ES-I3 (cell line): Measurements from ENCODE around the gene QKI.
"Not testable (repeated sequence)": the region's sequence is repeated elsewhere in the genome, so short reads cannot be mapped to it uniquely, and the experiment has no call there.

Experiments
- H3K36me3 ChIP-seq: 2 replicates; pipeline ENCODE4 v1.6.1; 2013; ENCODE audit warnings: mild to moderate bottlenecking, low read length, control low read depth, moderate library complexity; ENCODE audit not compliant: insufficient read depth
- H3K4me1 ChIP-seq: 2 replicates; pipeline ENCODE4 v1.6.1; 2013; ENCODE audit warnings: mild to moderate bottlenecking, control low read depth, low read length; ENCODE audit not compliant: insufficient read depth
- H3K9ac ChIP-seq: 2 replicates; pipeline ENCODE4 v1.6.1; 2013; ENCODE audit warnings: low read depth, mild to moderate bottlenecking, low read length, moderate library complexity
- H3K9me3 ChIP-seq: 2 replicates; pipeline ENCODE4 v1.6.1; 2013; ENCODE audit warnings: mild to moderate bottlenecking, low read length, moderate library complexity; ENCODE audit not compliant: control insufficient read depth, insufficient read depth

The QKI gene

DNA sequence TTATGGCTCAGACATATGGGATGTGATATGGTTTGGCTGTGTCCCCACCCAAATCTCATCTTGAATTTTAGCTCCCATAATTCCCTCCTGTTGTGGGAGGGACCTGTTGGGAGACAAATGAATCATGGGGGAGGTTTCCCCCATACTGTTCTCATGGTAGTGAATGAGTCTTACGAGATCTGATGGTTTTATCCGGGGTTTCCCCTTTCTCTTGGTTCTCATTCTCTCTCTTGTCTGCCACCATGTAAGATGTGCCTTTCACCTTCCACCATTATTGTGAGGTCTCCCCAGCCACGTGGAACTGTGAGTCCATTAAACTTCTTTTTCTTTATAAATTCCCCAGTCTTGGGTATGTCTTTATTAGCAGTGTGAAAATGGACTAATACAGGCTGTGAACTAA is 31.1 kb upstream of the QKI start:
- not testable (repeated sequence) for H3K9me3 ChIP-seq, H3K9ac ChIP-seq, H3K4me1 ChIP-seq, H3K36me3 ChIP-seq

DNA sequence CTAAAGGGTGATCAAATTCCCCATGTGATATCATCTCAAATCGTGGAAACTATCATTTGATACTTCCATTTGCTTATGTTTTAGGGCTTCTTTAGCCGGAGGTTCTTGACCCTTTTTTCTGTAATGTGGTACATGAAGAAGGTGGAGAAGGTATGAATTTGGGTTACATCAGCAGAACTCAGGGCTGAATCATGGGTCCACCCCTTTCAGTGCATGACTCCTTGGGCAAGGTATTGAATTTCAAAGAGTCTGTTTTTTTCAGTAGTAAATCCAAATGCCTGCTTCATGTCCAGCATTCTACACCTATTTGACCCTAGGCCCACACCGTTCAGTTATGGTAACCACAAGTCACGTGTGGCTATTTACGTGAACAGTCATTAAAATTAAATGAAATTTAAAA is 30.6 kb upstream of the QKI start:
- Histone ChIP-seq H3K9me3 (no peaks in the 10 kb centered on the region), H3K9ac (no peak overlapping the region), H3K4me1 (peaks cover 7% of the 10 kb centered on the region; the same call in 1 of the 2 replicates), H3K36me3 (no peaks in the 10 kb centered on the region)

DNA sequence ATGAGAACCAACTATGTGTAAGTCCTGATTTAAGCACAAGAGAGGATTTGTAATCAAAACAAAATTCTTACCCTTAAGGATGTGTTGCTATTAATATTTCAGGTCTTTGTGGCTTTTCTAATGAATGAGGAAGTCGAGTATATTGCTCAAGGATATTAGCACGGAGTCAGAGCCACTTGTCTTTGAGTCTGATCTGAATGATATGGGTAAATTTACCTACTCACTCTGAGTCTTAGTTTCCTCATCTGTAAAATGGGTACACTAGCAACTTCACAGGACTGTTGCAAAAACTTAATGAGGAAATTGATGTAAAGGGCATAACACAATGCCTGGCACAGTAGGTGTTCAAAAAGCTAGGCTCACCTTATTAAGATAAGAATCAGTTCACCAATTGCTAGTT is 30.0 kb upstream of the QKI start:
- H3K4me1 ChIP-seq: peaks cover 7% of the 10 kb centered on the region; the same call in 1 of the 2 replicates

DNA sequence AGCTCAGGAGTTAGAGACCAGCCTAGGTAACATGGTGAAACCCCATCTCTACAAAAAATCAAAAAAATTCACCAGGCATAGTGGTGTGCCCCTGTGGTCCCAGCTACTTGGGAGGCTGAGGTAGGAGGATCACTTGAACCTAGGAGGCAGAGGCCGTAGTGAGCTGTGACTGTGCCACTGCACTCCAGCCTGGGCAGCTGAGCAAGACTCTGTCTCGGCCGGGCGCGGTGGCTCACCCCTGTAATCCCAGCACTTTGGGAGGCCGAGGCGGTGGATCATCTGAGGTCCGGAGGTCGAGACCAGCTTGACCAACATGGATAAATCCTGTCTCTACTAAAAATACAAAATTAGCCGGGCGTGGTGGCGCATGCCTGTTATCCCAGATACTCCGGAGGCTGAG is 29.0 kb upstream of the QKI start:
- H3K36me3 ChIP-seq, H3K9ac ChIP-seq, H3K9me3 ChIP-seq, H3K4me1 ChIP-seq: not testable (repeated sequence)

More for the DNA sequence above, 30.0 kb upstream of the QKI start:
- H3K9ac ChIP-seq: no peak overlapping the region
- H3K36me3 ChIP-seq: no peaks in the 10 kb centered on the region
- no peaks in the 10 kb centered on the region for H3K9me3 ChIP-seq

DNA sequence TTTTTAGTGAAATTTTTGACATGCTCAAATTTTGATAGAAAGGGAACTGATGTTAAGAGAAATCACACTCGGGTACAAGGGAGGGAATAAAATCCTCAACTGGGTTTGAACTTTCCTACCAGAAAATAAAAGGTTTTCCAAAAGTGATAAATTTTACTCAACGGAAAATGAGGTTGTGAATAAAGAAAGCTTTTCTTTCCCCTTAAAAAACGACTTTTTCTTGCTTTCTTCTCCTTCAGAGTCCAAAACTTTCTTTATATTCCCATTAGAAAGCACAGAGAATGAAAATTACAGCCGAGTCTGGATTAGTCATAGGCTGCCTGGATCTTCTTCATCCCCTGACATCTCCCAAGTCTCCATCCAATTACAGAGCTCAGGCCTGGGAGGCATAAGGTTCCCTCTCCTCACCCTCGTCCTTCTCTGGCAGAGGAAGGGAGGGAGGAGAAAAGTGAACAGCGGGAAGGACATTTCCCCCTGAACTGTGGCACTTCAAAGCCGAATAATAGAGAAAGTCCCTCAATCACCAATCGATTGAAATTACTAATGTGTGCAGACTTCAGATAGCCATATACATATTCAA is 28.1 kb upstream of the QKI start:
- Histone ChIP-seq H3K9me3 (no peaks in the 10 kb centered on the region), H3K4me1 (peaks cover 7% of the 10 kb centered on the region; the same call in 1 of the 2 replicates), H3K36me3 (no peaks in the 10 kb centered on the region), H3K9ac (no peak overlapping the region)

DNA sequence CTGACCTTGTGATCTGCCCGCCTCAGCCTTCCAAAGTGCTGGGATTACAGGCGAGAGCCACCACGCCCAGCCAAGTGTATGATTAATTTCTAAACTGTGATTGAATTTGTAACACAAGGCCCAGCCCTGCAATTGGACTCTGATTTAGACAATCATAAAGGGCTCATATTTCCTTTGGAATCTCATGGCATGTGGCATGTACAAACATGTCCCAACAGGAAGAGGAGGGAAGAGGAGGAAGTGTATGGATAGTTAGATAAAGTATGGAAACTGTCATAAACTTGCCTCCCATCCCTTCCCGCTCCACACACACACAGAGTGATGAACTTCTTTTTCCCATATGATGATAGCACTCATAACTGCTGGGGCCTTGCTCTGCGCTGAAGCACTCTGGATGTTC is 27.2 kb upstream of the QKI start:
- Histone ChIP-seq H3K9me3 (no peaks in the 10 kb centered on the region), H3K4me1 (peaks cover 7% of the 10 kb centered on the region; the same call in 1 of the 2 replicates), H3K9ac (no peak overlapping the region), H3K36me3 (no peaks in the 10 kb centered on the region)

DNA sequence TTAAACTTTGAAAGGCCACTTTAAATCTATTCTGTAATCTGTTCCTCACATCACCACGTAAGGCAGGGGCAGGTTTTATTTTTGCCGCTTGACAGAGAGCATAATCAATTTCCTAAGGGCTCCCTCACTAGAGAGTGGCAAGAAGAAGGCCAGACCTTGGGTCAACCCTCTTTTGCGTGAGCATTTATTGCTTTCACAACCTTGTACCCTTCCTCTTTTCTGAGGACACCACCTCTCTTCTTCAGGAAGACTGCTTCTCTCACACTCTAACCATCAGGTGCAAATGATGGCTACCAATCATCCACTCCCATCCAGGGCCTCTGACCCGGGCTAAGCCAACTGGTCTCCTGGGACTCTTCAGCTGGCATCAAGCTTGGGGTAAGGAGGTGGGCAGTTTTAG is 25.2 kb upstream of the QKI start:
- Histone ChIP-seq H3K36me3 (no peaks in the 10 kb centered on the region), H3K4me1 (peaks cover 11% of the 10 kb centered on the region), H3K9me3 (no peaks in the 10 kb centered on the region), H3K9ac (no peak overlapping the region)

GRCh38 chr6:163390770-163391169 is 23.7 kb upstream of the QKI start:
- peaks cover 12% of the 10 kb centered on the region for H3K4me1 ChIP-seq
- no peaks in the 10 kb centered on the region for H3K9me3 ChIP-seq
- H3K36me3 ChIP-seq: no peaks in the 10 kb centered on the region
- H3K9ac ChIP-seq: no peak overlapping the region

DNA sequence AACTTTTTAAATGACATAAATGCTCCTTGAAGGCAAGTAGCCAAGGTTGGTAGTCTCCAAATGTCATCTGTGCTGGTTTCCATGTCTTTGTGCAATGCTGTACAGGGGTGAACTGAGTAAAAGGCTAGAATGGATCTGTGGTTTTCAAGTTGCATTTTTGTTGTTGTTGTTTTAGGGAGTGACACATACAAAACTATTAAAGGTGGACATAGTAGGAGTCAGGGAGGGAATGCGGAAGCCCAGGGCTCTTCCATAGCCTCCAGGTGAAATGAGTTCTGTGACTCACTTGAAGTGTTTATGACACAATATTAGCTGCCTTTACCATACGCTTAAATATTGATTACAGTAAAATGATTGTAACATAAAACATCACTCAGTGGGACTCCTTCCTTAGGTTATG is 22.5 kb upstream of the QKI start:
- H3K9ac ChIP-seq: no peak overlapping the region
- H3K9me3 ChIP-seq: no peaks in the 10 kb centered on the region
- H3K36me3 ChIP-seq: no peaks in the 10 kb centered on the region
- peaks cover 11% of the 10 kb centered on the region for H3K4me1 ChIP-seq

DNA sequence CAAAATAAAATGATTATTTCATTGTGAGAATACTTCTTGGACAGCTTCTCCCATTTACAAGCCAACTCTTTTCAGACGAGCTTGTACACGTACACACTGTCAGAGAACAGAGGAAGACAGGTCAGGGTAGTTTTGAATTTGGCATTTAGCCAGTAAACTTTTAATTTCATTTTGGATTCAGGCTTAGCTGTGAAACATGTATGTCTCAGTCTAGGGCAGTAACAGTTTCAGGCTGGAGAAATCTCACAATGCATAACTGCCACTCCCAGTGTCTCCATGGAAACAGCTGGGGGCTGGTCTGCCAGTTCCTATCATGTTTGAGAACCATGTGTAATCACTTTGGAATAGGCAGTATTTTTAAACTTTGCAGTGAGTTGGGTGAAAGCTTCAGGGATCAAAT is 22.0 kb upstream of the QKI start:
- no peaks in the 10 kb centered on the region for H3K9me3 ChIP-seq
- H3K4me1 ChIP-seq: peaks cover 15% of the 10 kb centered on the region
- H3K36me3 ChIP-seq: no peaks in the 10 kb centered on the region
- H3K9ac ChIP-seq: no peak overlapping the region

DNA sequence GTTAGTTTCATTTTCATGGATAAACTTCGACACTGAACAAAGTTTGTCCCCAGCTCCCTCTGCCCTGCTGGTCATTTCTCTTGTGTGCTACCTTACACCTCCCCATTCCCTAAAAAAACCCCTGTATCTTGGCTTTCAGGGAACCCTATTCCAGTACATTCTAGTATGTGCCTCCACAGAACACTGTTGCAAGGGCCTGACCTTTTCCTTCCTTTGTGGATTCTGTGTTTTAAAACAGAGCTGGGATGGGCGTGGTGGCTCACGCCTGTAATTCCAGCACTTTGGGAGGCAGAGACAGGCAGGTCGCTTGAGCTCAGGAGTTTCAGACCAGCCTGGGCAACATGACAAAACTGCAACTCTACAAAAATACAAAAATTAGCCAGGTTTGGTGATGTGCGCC is 20.6 kb upstream of the QKI start:
- peaks cover 20% of the 10 kb centered on the region for H3K4me1 ChIP-seq
- H3K9me3 ChIP-seq: no peaks in the 10 kb centered on the region
- no peaks in the 10 kb centered on the region for H3K36me3 ChIP-seq
- no peak overlapping the region for H3K9ac ChIP-seq

GRCh38 chr6:163394659-163395058 is 19.9 kb upstream of the QKI start:
- H3K4me1 ChIP-seq: peaks cover 20% of the 10 kb centered on the region
- no peak overlapping the region for H3K9ac ChIP-seq
- H3K36me3 ChIP-seq: no peaks in the 10 kb centered on the region
- H3K9me3 ChIP-seq: no peaks in the 10 kb centered on the region

GRCh38 chr6:163395122-163395830 is 19.2 kb upstream of the QKI start:
- peaks cover 20% of the 10 kb centered on the region for H3K4me1 ChIP-seq
- no peaks in the 10 kb centered on the region for H3K36me3 ChIP-seq
- no peak overlapping the region for H3K9ac ChIP-seq
- no peaks in the 10 kb centered on the region for H3K9me3 ChIP-seq

DNA sequence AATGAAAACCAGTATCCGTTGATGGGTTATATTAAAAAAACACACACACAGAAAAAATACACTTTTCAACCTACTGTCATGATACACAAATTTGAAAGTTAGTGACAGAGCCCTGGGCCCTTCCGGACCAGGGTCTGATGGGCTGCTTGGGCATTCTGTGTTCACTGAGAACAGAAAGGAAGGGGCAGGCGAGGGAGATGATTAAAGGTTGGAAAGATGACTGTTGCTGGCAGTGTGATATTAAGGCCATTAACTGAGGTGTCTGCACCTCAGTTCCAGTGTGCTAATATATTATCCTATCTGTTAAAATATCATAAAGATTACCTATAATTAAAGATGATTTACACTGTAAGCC is 18.7 kb upstream of the QKI start:
- Histone ChIP-seq H3K4me1 (peaks cover 20% of the 10 kb centered on the region), H3K9me3 (no peaks in the 10 kb centered on the region), H3K36me3 (no peaks in the 10 kb centered on the region), H3K9ac (no peak overlapping the region)

GRCh38 chr6:163397326-163397725 is 17.2 kb upstream of the QKI start:
- Histone ChIP-seq H3K36me3 (no peaks in the 10 kb centered on the region), H3K4me1 (peaks cover 30% of the 10 kb centered on the region), H3K9me3 (no peaks in the 10 kb centered on the region), H3K9ac (peak overlapping the region; percentile 36; the same call in 1 of the 2 replicates)
